ENCODE data around the gene ZNF644.
A peak's percentile ranks its signal among the peaks of the same experiment; 100 is the strongest.

The ZNF644 gene

DNA sequence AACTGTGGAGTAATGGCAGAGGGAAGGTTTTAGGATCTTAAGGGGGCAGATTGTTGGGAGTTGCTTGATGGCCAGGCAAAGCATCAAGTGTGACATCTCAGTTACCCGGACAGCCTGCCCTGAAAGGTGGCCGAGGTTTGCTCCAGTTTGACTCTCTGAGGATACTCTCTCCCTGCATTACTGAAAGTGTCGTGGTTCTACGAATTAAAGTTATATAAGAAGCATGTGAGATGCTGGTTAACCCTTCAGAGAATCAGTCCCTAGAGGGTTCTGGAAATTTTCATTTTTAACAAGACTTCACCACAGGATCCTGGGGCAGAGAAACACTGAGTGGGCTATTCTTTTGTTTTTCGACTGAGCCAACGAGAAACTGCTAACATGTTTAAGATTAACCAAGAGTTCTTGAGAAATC lies 689 bp upstream of the ZNF644 start:
- H3K4me3 ChIP-seq (ENCODE audit: low read depth, low read length): peak overlapping the region; percentile 85
- TF ChIP-seq, protein P1, sequence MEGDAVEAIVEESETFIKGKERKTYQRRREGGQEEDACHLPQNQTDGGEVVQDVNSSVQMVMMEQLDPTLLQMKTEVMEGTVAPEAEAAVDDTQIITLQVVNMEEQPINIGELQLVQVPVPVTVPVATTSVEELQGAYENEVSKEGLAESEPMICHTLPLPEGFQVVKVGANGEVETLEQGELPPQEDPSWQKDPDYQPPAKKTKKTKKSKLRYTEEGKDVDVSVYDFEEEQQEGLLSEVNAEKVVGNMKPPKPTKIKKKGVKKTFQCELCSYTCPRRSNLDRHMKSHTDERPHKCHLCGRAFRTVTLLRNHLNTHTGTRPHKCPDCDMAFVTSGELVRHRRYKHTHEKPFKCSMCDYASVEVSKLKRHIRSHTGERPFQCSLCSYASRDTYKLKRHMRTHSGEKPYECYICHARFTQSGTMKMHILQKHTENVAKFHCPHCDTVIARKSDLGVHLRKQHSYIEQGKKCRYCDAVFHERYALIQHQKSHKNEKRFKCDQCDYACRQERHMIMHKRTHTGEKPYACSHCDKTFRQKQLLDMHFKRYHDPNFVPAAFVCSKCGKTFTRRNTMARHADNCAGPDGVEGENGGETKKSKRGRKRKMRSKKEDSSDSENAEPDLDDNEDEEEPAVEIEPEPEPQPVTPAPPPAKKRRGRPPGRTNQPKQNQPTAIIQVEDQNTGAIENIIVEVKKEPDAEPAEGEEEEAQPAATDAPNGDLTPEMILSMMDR (IDR thresholded peaks at IDR 0.05; ENCODE audit: low read depth, low read length, missing control alignments): no peak
- no peak for DNase-seq (ENCODE audit: low read depth)

DNA sequence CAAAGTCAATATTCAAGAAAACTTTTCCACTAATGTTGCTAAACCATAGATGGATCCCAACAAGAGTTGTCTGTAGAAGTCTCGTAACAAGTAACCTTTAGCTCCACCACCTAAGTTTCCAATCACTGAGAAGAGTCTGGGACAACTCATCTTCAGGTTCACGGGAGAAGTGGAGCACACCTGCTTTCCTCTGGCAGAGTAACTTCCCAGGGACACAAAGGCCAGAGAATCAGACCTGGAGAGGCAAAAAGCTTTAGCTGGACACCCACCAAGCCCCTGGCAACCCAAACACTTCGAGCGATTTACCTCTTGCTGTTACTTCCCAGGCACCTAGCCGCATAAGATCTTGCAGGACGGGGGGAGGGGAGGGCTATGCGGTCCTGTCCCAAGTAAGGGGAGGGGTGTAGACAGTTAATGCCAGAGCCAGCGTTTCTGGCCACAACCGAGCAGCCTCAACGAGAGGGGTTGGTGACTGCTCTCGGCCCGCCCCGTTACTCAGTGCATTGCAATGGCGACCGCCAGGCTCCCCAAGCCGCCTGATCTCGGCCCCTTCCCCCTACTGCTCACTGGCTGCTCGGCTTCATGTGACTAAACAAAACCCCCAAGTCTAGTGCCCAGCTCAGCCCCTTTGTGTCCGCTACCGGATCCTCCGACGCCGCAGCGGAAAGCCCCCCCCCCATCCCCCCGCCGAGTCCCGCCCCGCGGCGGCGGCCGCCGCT lies 709 bp downstream of the ZNF644 start:
- TF ChIP-seq, protein P1 (IDR thresholded peaks at IDR 0.05; ENCODE audit: low read depth, low read length, missing control alignments): no peak
- peak; percentile 39 for DNase-seq (ENCODE audit: low read depth)
- peak overlapping the region; percentile 85 for H3K4me3 ChIP-seq (ENCODE audit: low read depth, low read length)

DNA sequence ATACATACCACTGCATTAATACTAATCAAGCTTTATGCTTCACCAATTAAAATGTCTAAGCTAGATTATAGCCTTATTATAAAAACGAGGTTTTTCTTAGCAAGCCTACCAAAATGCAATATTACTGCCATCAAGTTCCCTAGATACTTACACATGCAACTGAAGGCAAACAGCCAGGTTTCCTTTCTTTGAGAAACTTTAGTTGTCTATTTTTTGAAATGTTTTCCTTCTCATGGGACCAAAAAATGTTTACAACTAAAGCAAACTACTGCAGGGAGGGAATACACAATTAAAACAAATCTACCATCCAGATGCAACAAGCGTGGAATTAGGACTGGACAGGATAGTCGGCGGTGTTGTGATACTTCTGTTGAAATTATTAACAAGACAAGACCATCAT lies 1.3 kb downstream of the ZNF644 start:
- TF ChIP-seq, protein P1 (IDR thresholded peaks at IDR 0.05; ENCODE audit: low read depth, low read length, missing control alignments): no peak
- peak overlapping the region; percentile 85 for H3K4me3 ChIP-seq (ENCODE audit: low read depth, low read length)
- DNase-seq (ENCODE audit: low read depth): no peak

DNA sequence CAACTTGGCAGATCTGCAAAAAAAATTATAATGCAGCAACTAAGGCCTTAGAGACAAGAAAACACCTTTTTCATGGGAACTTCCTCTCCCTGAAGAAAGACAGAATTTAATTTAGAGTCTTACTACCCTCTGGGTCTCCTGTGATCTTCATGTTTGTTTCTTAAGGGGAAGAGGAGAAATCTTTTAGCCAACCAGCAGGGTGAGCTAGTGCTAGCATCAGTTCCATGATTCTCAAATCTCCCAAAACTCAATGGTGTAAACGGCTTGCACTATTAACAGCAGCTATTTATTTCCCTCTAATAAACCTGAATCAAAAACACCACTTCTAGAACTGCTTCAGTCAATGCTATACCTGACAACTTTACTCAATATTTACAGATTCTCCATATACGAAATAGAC lies 3.8 kb downstream of the ZNF644 start:
- no peak overlapping the region for H3K4me3 ChIP-seq (ENCODE audit: low read depth, low read length)
- no peak for DNase-seq (ENCODE audit: low read depth)
- TF ChIP-seq, protein P1 (IDR thresholded peaks at IDR 0.05; ENCODE audit: low read depth, low read length, missing control alignments): peak; percentile 47

DNA sequence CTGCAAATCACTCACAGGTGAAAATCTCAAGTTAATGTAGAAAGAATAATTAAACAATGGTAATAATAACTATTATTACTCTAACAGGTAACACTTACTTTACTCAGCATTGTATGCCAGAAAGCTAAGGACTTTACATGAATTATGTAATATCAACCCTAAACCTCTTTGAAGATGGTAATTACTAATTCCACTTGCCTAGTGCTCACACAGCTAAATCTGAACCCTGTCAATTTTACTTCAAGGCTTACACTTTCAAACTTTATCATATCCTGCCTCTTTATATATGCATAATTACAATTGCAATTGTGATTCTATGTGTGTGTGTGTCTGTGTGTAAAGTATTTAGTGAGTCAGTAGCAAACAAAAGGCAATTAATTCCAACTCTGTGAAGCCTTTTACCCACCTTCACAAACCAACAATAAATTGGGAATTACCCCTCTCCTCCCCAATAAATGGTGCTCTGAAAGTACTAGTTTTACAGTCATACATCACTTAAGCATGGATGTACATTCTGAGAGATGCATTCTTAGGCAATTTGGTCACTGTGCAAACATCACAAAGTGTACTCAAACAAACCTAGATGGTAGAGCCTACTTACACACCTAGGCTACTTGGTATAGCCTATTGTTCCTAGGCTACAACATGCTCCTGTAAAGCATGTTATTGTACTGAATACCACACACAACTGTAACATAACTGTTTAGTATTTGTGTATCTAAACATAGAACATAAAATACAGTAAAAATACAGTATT lies 5.9 kb downstream of the ZNF644 start:
- DNase-seq (ENCODE audit: low read depth): no peak
- no peak overlapping the region for H3K4me3 ChIP-seq (ENCODE audit: low read depth, low read length)
- TF ChIP-seq, protein P1 (IDR thresholded peaks at IDR 0.05; ENCODE audit: low read depth, low read length, missing control alignments): no peak

DNA sequence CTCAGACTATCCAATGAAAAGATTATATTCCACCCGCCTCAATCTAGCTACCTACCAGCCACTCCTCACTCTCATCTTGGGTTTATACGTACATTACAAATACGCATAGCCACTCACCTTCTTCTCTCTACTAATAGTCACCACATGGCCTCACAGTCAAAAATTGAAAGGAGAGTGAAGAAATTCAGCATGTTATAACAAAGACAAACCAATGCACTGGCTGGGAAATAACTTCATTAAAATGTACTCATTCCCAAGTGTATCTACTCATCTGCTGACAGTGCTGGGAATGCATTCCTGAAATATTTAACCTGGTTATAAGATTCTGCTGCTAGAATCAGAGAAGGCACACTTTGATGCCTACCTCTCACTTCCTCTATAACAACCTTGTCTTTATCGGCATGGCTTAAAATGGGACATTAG lies 6.5 kb downstream of the ZNF644 start:
- no peak for DNase-seq (ENCODE audit: low read depth)
- no peak overlapping the region for H3K4me3 ChIP-seq (ENCODE audit: low read depth, low read length)

More for the DNA sequence above, 6.5 kb downstream of the ZNF644 start:
- TF ChIP-seq, protein P1 (IDR thresholded peaks at IDR 0.05; ENCODE audit: low read depth, low read length, missing control alignments): no peak

Measured in GM12864 (cell line).